Adrenal gland (tissue), 5 donors: ENCODE measurements around the gene PTCRA.

ENCODE experiments used
- POLR2A ChIP-seq, 2 donors: fragments of 450-650 bp; IDR thresholded peaks; one replicate each; pipeline ENCODE4 v1.6.1; 2017; ENCODE audit warnings: antibody characterized with exemption in 2 of 2, mild to moderate bottlenecking in 2 of 2, moderate library complexity in 1 of 2
- TF ChIP-seq, protein P1 (sequence below), 6 experiments: fragments of 450-650 bp in 4 of 6; fragments of 200-600 bp in 2 of 6; sonication (generic) in 1 of 6; IDR thresholded peaks; 1 replicate in 5 of 6; 2 replicates in 1 of 6; pipeline versions ENCODE4 v1.5.1 to v1.8.0; 2016 to 2021; ENCODE audit warnings: antibody characterized with exemption in 6 of 6, mild to moderate bottlenecking in 2 of 6, moderate library complexity in 1 of 6
- donor health status: DM: no; HTN: no; CAD: no.

DNA sequence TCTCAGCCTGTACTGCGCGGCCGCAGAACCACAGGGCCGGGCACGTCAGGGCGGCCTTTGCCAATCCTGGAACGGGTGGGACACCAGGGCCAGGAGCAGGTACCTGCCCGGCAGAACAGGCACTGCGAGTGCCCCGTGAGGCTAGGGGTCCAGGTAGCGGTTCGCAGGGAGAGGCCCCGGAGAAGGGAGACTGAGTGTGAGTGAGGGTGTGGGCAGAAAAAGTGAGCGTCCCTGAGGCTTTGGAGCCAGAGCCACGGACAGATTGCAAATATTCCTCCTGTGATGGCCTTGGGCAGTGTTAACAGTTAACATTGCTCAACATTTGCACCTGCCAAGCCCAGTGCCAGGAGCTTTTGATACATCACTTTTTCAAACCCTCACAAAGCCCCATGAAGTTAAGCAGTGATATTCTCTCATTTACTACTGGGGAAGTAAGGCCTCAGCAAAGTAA is 45.2 kb downstream of the PTCRA start:
- TF ChIP-seq, protein P1, sequence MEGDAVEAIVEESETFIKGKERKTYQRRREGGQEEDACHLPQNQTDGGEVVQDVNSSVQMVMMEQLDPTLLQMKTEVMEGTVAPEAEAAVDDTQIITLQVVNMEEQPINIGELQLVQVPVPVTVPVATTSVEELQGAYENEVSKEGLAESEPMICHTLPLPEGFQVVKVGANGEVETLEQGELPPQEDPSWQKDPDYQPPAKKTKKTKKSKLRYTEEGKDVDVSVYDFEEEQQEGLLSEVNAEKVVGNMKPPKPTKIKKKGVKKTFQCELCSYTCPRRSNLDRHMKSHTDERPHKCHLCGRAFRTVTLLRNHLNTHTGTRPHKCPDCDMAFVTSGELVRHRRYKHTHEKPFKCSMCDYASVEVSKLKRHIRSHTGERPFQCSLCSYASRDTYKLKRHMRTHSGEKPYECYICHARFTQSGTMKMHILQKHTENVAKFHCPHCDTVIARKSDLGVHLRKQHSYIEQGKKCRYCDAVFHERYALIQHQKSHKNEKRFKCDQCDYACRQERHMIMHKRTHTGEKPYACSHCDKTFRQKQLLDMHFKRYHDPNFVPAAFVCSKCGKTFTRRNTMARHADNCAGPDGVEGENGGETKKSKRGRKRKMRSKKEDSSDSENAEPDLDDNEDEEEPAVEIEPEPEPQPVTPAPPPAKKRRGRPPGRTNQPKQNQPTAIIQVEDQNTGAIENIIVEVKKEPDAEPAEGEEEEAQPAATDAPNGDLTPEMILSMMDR (IDR thresholded peaks at IDR 0.05): no peak
- no peak for TF ChIP-seq POLR2A (IDR thresholded peaks at IDR 0.05)
